DMS 273 (cell line): ENCODE results near the gene USP16.

Source experiments
- DNase-seq: peaks from one replicate; lab custom pipeline; 2025; ENCODE audit not compliant: unreplicated experiment; lab: John Stamatoyannopoulos, UW

The USP16 gene

DNA sequence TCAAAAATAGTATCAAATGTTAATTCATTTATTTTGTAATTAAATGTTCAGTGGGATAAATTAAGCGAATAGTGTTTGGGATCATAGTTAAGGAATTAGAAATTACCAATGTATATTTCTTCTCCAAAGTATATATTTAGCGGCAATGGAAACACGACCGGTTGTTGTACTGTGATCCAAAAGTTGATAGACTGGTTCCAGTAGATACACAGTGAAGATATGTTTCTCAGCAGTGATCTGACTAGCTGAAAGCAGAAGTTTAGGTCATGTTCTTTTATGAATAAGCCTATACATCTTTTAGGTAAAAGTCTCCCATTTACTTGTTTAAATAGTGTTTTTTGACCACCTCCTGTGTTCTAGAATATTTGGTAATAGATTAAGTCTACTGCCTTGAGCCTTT is 8.8 kb downstream of the USP16 start:
- no peak for DNase-seq

DNA sequence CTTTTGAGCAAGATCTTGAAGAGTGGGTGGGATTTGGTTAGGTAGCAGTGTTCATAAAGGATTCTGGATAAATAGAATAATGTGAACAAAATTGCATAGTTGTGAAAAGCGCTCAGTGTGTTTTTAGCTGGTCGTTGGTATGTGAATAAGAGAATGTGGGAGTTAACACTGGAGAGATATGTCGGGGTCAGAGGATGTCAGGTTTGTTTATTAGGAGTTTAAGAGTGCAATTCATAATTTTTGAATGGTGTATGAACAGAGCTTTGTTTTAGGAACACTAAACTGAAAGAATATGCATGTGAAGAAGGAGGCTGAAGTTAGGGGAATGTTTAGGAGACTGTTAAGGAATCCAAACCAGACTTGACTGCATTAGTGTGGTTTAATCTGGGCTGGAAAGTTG is 9.4 kb downstream of the USP16 start:
- DNase-seq, result no peak

DNA sequence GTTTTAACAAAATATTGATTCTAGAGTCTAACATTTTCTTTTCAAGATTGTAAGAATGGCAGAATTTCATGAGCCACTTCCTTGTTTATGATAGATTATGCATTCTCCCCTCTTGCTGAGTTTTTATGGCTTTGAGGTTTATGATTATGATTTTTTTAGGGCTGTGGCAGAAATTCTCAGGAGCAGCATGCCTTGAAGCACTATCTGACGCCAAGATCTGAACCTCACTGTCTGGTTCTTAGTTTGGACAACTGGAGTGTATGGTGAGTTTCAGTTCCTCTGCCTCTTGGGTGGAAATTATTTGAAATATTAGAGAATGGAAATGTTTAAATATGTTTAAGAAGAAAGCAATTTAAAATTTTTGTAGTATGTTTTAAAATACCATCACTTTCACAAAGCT is 10.2 kb downstream of the USP16 start:
- DNase-seq, result no peak

DNA sequence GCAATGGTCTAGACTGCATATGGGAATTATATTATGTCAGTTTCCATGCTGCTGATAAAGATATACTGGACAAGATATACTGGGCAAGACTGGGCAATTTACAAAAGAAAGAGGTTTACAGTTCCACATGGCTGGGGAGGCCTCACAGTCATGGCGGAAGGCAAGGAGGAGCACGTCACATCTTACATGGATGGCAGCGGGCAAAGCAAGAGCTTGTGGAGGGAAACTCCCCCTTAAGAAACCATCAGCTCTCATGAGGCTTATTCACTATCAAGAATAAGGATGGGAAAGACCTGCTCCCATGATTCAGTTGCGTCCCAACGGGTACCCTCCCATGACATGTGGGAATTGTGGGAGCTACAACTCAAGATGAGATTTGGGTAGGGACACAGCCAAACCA is 27.8 kb downstream of the USP16 start:
- DNase-seq, result no peak

DNA sequence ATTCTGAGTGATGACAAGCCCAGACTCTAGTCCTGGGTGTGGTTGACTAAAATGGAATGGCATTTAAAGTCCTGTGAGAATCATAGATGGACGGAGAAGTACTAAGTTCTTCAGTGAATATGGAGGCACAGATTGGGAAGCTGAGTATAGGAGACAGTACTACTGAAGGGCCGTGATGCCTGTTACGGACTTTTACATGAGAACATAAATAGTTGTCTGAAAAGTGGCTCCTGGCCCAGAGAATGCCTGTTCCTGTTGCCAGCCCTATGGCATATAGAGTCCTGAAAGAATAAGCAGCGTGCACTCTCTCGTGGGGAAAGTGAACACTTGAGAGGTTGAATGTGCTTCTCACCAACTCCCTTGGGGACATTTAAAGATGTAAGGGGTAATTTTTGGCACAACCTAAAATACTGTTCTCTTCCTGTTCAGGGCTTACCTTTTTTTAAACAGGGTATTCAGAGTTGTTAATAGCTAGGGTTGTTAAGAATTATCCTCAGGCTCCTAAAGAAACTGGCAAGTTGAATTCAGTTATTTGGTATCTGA is 28.6 kb downstream of the USP16 start:
- DNase-seq, result peak; percentile 10

DNA sequence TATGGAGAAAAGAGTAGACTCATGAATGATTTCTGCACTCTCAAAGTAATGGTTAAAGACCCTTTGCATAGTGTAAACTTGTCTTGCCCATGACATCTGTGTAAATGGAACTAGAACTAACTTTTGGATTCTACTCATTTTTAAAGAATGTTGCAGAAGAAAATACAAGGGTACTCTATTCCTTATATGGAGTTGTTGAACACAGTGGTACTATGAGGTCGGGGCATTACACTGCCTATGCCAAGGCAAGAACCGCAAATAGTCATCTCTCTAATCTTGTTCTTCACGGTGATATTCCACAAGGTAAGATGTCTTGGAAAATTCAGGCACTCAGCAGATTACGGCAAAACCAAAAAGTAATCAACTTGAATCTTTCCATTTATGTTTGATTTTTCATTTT is 29.2 kb downstream of the USP16 start:
- no peak for DNase-seq

DNA sequence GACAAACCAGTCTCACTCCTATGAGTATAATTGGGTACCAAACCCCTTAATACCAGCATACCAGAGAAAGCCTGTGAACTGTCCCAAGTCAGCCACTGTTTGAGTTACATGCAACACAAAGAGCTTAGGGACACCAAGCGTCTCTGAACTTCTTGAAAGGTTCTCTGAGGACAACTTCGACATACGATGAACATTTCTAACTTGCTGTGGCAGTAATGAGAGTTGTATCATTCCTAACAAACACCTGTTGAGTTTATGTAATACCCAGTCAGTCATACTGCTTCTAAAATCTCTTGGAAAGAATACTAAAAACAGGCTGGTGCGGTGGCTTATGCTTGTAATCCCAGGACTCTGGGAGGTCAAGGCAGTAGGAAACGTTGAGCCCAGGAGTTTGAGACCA is 30.6 kb downstream of the USP16 start:
- peak; percentile 8 for DNase-seq

DNA sequence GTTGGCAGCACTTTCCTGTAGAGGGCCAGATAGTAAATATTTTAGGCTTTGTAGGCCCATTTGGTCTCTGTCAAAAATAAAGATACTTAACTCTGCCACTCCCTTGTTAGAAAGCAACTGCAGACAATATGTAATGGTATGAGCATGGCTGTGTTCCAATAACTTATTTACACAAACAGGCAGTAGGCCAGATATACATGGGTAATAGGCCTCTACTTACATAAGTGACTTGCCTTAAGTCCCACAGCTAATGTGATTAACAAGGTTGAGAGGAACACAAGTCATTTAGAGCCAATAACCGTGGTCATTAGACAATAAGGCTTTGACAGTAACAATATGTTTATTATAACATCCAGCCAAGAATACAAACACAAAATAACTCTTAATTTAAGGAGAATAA is 31.5 kb downstream of the USP16 start:
- DNase-seq, result no peak

DNA sequence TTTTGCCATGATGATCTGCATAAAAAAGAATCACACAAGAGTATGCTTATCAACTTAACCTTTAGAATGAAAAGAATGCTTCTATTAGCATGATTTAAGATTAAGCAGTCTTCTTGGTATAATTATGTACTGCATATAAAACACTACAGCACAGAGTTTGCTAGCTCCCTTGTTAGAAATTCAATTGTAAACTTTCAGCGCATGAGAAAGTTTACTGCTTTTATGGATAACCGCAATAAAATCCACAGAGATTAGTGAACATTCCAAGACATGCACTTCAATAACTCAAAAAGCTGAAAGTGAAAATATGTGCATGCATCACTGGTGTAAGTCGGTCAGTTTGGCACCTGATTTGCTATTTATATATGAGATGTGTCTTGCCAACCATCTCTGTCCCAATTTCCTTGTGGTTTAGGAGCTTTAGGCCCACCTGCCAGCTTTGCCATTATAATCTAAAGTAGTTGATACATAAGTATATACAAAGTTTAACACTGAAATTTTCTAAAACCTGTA is 32.1 kb downstream of the USP16 start:
- DNase-seq, result no peak

DNA sequence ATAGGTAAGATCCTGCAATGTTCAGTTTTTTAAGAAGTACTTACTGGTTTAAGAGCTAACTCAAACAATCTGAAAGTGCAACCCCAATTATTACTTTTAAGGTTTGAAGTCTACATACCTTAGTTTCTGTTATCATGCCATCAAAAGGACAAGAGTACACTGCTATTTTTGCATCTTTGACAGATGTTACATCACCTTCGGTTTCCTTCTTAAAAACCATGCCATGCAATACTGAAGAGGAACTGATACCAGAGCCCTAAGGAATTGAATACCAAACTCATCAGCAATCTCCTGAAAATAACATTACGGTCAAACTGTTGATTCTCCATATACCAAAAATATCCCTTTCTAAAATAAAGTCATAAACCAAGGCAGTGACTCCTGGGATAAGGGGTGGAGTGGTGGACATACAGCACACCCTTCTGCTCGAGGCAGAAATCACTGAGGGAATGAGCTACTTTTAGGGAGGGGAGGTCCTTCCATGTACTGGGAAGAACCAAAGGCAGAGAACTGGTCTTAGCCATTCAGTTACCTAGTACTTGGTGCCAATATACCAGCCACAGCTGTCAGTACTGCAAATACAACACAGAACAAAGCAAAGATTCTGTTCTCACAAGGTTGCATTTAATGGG is 40.5 kb downstream of the USP16 start:
- DNase-seq, result no peak

DNA sequence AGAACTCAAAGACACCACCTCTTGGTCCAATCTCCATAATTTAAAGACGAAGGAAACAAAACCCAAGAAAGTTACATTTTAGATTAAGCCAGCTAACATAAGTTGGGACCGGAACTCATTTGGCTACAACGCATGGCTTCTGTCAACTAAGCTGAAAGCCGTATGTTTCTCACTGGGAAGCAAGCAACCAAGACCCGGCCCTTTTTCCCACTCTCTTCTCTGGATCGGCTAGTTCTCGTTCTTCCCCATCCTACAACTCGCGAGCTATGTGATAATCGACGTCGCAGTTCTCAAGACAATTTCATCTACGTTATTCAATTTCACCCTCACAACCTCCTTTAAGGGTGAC is 48.4 kb downstream of the USP16 start:
- DNase-seq, result peak; percentile 63

DNA sequence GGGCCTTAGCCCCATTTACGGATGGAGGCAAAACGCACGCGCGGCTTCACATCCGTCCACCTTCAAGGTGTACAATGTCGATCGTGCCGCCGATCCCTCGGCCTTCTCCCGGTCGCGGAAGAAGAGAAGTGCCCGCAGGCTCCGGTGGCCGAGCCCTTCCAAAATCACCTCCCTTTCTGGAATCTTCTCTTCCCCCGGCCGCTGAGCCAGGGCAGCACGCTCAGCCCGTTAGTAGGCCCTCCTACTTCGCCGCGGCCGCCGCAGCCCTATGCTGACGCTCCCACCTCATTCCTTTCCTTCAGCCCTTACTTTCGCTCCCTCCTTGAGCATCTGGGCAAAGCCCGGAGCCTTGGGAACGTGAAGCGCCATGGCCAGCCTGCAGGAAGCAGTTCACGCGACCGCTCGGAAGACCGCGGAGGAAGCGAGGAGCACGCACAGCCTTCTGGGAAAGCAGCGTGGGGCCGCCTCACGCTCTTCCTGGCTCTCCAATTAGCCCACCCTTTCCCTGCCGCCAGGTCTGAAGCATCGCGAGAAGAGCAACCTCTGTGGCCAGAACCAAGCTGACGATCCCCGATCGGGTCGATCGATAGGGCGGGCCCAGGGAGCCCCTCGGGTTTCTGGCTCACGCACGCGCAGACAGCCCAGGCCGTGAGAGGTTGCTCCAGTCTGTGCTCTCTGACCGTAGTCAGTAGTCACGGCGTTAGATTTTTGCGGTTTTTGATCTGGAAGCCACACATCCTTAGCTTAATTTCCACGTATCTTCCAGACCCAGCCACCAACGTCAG is 48.9 kb downstream of the USP16 start, which contains the start of gene CCT8:
Gene CCT8, minus strand, starts transcription at position 427 of the 785 bp plus-strand sequence. Its CDS starts 58 bp downstream, at position 369.
- peak; percentile 100 for DNase-seq

DNA sequence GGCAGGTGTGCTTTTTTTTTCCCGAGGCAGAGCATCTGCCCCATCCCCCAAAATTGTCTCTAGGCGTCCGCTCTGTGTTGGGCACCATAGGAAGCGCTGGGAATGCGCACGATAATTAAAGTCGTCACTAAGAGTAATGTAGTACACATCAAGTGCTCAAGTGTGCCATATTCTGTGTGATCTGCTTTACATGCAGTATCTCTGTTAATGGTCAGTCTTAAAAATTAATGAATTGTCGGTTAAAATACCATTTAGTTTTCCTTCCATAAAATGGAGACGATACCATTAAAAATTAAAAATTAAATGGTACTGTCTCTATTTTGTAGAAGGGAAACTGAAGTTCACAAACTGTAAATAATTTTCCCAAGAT is 49.5 kb downstream of the USP16 start:
- DNase-seq, result no peak

DNA sequence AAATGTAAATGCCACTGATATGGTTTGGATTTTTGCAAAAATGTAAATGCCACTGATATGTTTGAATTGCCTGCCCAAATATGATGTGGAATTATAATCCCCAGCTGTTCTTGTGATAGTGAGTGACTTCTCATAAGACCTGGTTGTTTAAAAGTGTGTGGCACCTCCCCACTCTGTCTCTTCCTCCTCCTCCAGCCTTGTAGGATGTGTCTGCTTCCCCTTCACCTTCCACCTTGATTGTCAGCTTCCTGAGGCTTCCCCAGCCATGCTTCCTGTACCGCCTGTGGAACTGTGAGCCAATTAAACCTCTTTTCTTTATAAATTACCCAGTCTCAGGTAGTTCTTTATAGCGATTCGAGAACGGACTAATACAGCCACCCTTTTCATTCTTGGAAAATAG is 50.3 kb downstream of the USP16 start:
- DNase-seq, result no peak

DNA sequence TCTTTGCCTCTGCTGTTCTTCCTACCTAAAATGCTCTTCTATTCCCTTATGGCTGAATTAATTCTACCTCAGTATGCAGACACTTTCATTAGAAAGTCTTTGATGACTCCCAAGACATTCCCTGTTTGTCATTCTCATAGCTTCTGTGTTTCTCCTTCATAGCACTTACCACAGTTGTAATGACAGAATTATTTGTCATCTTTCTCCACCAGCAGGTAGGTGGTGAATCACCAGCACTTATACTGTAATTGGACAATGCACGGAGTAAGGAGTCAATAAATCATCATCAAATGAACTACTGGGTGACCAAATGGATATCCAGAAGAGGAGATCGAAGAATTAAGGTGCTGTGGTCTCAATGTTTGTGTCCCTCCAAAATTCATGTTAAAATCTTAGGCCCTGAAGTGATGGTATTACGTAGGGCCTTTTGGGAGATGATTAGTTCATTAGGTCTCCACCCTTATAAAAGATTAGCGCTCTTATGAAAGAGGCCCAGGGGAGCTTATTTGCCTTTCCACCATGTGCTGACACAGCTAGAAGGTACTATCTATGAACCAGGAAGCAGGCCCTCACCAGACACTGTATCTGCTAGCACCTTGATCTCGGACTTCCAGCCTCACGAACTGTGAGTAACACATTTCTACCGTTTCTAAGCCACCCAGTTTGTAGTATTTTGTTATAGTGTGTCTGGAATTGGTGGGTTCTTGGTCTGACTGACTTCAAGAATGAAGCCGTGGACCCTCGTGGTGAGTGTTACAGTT is 51.4 kb downstream of the USP16 start:
- DNase-seq, result no peak

DNA sequence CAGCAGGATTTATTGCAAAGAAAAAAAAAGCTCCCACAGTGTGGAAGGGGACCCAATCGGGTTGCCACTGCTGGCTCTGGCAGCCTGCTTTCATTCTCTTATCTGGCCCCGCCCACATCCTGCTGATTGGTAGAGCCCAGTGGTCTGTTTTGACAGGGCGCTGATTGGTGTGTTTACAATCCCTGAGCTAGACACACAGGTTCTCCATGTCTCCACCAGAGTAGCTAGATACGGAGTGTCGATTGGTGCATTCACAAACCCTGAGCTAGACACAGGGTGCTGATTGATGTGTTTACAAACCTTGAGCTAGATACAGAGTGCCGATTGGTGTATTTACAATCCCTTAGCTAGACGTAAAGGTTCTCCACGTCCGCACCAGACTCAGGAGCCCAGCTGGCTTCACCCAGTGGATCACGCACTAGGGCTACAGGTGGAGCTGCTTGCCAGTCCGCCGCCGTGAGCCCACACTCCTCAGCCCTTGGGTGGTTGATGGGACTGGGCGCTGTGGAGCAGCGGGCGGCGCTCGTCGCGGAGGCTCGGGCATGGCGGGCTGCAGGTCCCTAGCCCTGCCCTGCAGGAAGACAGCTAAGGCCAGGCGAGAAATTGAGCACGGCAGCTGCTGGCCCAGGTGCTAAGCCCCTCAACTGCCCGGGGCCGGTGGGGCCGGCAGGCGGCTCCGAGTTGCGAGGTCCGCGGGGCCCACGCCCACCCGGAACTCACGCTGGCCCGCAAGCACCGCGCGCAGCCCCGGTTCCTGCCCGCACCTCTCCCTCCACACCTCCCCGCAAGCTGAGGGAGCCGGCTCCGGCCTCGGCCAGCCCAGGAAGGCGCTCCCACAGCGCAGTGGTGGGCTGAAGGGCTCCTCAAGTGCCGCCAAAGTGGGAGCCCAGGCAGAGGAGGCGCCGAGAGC is 52.5 kb downstream of the USP16 start:
- DNase-seq, result peak; percentile 70

DNA sequence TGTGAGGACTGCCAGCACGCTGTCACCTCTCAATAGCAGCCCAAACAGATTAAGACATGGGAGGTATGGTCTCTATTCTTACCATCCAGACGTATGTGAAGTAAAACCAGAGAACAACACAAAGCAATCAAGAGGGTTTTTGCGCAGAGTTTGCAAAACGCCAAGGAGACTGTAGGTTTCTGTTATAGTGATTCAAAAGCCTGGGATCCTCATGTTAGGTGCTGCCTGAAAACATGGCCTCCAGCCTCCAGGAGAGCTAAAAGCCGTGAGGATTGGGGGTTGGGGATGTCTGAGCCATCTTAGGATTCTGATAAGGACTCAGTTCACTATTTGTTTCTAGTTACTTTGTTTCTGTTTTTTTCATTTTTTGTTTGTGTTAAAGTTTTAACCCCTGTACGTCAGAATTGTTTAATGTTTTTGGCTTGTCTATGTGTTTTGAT is 53.2 kb downstream of the USP16 start:
- peak; percentile 82 for DNase-seq

DNA sequence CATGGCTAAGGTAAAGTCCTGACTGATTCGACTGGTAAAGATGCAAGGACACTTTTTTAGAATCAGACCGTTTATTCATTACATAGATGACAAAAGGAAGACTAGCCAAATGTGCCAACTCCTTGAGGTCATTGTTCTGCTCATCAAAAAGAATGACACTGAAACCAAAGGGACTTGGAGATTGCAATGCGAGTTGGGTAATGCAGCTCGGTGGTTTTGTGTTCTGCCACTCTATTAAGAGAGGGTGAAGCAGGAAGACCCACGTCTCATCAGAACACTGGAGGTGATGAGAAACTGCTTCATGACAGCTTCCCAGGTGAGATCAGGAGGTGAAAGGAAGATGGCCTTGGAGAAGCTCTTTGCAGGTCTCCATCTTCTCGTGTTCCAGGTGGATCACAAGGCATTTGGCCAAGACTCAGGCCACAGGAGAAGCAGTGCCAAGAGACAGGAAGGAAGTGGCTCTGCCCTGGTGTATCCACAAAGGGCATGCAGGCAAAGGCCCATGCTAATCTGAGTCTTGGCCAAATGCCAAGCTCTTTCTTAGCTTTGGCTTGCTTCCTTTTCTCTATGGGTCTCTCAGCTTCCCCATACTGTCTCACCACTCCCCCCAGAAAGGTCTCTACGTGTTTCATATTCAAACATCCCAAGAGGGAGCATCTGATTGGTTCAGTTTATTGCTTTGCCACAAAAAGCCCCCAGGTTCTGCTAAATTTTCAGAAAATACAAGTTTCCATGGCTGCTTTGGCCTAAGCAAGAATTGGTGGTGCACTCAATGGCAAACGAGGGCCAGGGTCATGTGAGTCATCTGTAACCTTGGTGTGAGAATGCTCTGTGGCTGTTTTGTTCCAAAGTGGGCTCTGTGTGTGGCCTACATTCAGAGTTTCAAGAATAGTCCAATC is 54.6 kb downstream of the USP16 start:
- DNase-seq, result peak; percentile 17

DNA sequence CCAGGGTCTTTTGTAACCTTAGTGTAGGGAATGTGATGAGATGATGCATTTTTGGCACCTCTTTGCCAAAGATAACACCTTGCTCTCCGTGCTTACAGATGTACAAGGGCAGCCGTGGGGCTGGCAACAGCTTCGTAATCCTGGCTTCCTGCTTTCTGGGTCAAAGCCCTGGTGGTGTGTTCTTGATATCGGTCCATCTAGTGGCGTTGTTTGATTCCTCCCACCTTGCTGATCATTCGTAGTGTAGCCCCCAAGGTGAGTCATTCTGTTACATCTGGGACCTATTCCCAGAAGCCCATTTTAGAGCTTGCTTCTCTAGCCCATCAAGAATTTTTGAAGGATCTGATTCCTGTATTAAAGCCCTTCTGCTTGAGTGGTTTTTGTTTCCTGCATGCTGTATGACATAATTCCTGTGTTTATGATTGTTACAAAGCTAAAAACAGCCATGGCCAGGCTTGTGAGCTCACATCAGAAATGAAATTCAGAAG is 56.0 kb downstream of the USP16 start:
- no peak for DNase-seq
